MM.1S (cell line): ENCODE results near the gene ZNF789.

ENCODE experiments used
- EZH2 ChIP-seq: fragments of 300-600 bp; sonication (generic); optimal IDR thresholded peaks from 2 replicates; pipeline ENCODE3; 2017; ENCODE audit warnings: low read depth, mild to moderate bottlenecking, antibody characterized with exemption, low read length, mixed read lengths
- EZH2phosphoT487 ChIP-seq: fragments of 300-600 bp; sonication (generic); IDR thresholded peaks from 2 replicates; pipeline ENCODE4 v1.6.1; 2018; ENCODE audit warnings: antibody characterized with exemption, low read length
- TF ChIP-seq, protein P1 (sequence below): fragments of 300-600 bp; sonication (generic); IDR thresholded peaks from 2 replicates; pipeline ENCODE4 v1.5.1; 2016; ENCODE audit warnings: antibody characterized with exemption, low read length, mixed read lengths

DNA sequence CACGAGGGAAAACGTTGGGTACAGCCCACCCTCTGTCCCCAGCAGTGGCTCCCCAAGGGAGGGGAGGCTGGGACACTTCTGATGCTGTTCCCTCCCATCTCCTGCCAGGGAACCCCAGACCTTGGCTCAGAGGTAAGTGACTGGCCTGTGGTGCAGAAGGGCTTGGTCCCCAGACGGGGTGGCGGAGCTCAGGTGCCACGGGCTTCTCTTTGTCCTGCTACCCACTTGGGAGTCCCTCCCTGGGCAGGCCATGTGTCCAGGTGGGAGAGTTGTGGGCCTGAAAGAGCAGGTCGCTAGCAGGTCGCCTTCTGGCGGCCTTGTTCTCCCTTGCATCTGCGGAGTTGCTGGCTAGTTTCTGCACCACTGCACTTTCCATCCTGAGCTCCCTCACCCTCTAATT, 16.8 kb upstream of the ZNF789 start:
- TF ChIP-seq, protein P1, sequence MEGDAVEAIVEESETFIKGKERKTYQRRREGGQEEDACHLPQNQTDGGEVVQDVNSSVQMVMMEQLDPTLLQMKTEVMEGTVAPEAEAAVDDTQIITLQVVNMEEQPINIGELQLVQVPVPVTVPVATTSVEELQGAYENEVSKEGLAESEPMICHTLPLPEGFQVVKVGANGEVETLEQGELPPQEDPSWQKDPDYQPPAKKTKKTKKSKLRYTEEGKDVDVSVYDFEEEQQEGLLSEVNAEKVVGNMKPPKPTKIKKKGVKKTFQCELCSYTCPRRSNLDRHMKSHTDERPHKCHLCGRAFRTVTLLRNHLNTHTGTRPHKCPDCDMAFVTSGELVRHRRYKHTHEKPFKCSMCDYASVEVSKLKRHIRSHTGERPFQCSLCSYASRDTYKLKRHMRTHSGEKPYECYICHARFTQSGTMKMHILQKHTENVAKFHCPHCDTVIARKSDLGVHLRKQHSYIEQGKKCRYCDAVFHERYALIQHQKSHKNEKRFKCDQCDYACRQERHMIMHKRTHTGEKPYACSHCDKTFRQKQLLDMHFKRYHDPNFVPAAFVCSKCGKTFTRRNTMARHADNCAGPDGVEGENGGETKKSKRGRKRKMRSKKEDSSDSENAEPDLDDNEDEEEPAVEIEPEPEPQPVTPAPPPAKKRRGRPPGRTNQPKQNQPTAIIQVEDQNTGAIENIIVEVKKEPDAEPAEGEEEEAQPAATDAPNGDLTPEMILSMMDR: no peak
- TF ChIP-seq EZH2: no peak
- TF ChIP-seq EZH2phosphoT487: no peak
